Upper lobe of left lung (tissue), 6 donors: ENCODE data around the gene SEC14L2. TPM values are rescaled to one million over a fixed set of nuclear protein-coding genes. Genes with fewer than 3 reads are reported as not detected.
"Not testable (repeated sequence)": the region's sequence is repeated elsewhere in the genome, so short reads cannot be mapped to it uniquely, and the experiment has no call there.

ENCODE experiments used
- ATAC-seq, 2 donors: fragments of 200-7000 bp; cut with Tn5 transposase; one replicate each; pipeline ENCODE4 v1.9.1; 2022; ENCODE audit warnings: mild to moderate bottlenecking in 2 of 2, moderate library complexity in 2 of 2; ENCODE audit not compliant: low FRiP score in 2 of 2
- DNase-seq, 2 donors: peaks; one replicate each; pipeline ENCODE4 v3.0.0-alpha.2; 2019 to 2020
- H3K27ac ChIP-seq, 4 donors: fragments of 200-600 bp; sonication (generic); one replicate each; pipeline ENCODE4 v1.5.1; 2016 to 2019
- H3K27me3 ChIP-seq, 4 donors: fragments of 200-600 bp; sonication (generic); one replicate each; pipeline ENCODE4 v1.5.1; 2017 to 2019
- H3K36me3 ChIP-seq, 4 donors: fragments of 200-600 bp; sonication (generic); one replicate each; pipeline ENCODE4 v1.5.1; 2016 to 2019
- H3K4me1 ChIP-seq, 4 donors: fragments of 200-600 bp; sonication (generic); one replicate each; pipeline ENCODE4 v1.5.1; 2018 to 2019
- H3K4me3 ChIP-seq, 4 donors: fragments of 200-600 bp; sonication (generic); one replicate each; pipeline ENCODE4 v1.5.1; 2017 to 2019; ENCODE audit warnings: mild to moderate bottlenecking in 2 of 4, moderate library complexity in 1 of 4
- H3K9me3 ChIP-seq, 4 donors: fragments of 200-600 bp; sonication (generic); one replicate each; pipeline ENCODE4 v1.5.1; 2018 to 2019
- CTCF ChIP-seq, 6 experiments: fragments of 450-650 bp in 4 of 6; fragments of 200-600 bp in 2 of 6; sonication (generic) in 2 of 6; IDR thresholded peaks; one replicate each; pipeline ENCODE4 v1.5.1; 2016 to 2019; ENCODE audit warnings: antibody characterized with exemption in 6 of 6
- EP300 ChIP-seq, 4 donors: sonication (generic); formaldehyde crosslinking; IDR thresholded peaks; one replicate each; pipeline ENCODE4 v1.5.1; 2017; ENCODE audit warnings: antibody characterized with exemption in 4 of 4, control low read depth in 2 of 4
- POLR2A ChIP-seq, 4 donors: fragments of 450-650 bp; IDR thresholded peaks; one replicate each; pipeline ENCODE4 v1.5.1; 2016 to 2017; ENCODE audit warnings: antibody characterized with exemption in 4 of 4, mild to moderate bottlenecking in 2 of 4
- POLR2AphosphoS5 ChIP-seq, 2 donors: sonication (generic); formaldehyde crosslinking; IDR thresholded peaks; one replicate each; pipeline ENCODE4 v1.5.1; 2017; ENCODE audit warnings: antibody characterized with exemption in 2 of 2
- whole genome bisulfite sequencing, 2 donors: methylation state at CpG; one replicate each; pipeline ENCODE4 v1.1.5; 2017 to 2018; 5-methylcytosine and 5-hydroxymethylcytosine counted together
- total RNA-seq, 6 donors: library from RNA; depleted of rRNA in 4 of 6; stranded (reverse); fragments of >200 nt in 4 of 6; gene quantifications; one replicate each; pipeline versions ENCODE4 v1.1.0 to v1.2.1, GENCODE V29; 2016 to 2021
- donor health status: DM: no; HTN: no; CAD: no; lungs with moderate emphysema.
- donor health status: DM: no; HTN: yes; CAD: no; lungs with severe emphysema.

Gene SEC14L2
- total RNA-seq, 6 donors from 2014 or later = 5.6 to 12.6 (median 8.4) TPM

- WGBS, 2 donors = 70 to 77% methylated on average over 3 of the region's 3 CpGs
- no peaks in the 10 kb centered on the region for H3K36me3 ChIP-seq
- no peaks in the 10 kb centered on the region for H3K4me1 ChIP-seq
- H3K9me3 ChIP-seq = no peaks in the 10 kb centered on the region
- DNase-seq = no peak
- no peak overlapping the region for H3K4me3 ChIP-seq
- H3K27ac ChIP-seq = no peak overlapping the region
- TF ChIP-seq EP300 (IDR thresholded peaks at IDR 0.05) = no peak
- no peak for TF ChIP-seq POLR2A (IDR thresholded peaks at IDR 0.05)
- no peak for TF ChIP-seq CTCF (IDR thresholded peaks at IDR 0.05)
- ATAC-seq = no peak
- H3K27me3 ChIP-seq = no peaks in the 10 kb centered on the region
These were observed 50.8 kb downstream of the SEC14L2 start for GRCh38 chr22:30447656-30448055.

GRCh38 chr22:30451488-30451887, 54.7 kb downstream of the SEC14L2 start:
- not testable (repeated sequence) for ATAC-seq, H3K27ac ChIP-seq, H3K4me1 ChIP-seq, H3K4me3 ChIP-seq, H3K9me3 ChIP-seq, H3K27me3 ChIP-seq, H3K36me3 ChIP-seq, DNase-seq
- 28 to 66% methylated on average over 7 to 9 of the region's 9 CpGs for WGBS, 2 donors

- Histone ChIP-seq H3K4me3 (no peak overlapping the region), H3K4me1 (no peaks in the 10 kb centered on the region), H3K27ac (no peak overlapping the region), H3K9me3 (no peaks in the 10 kb centered on the region), H3K27me3 (no peaks in the 10 kb centered on the region), H3K36me3 (no peaks in the 10 kb centered on the region)
- ATAC-seq (no peak), DNase-seq (no peak)
- WGBS, 2 donors = 74 to 81% methylated on average over 6 of the region's 6 CpGs
- no peak for TF ChIP-seq POLR2AphosphoS5 (IDR thresholded peaks at IDR 0.05)
- no peak for TF ChIP-seq CTCF (IDR thresholded peaks at IDR 0.05)
- no peak for TF ChIP-seq POLR2A (IDR thresholded peaks at IDR 0.05)
- TF ChIP-seq EP300 (IDR thresholded peaks at IDR 0.05) = no peak
These were observed 56.0 kb downstream of the SEC14L2 start for GRCh38 chr22:30452861-30453260.

GRCh38 chr22:30453731-30454510, 57.1 kb downstream of the SEC14L2 start:
- H3K36me3 ChIP-seq = no peaks in the 10 kb centered on the region
- H3K4me1 ChIP-seq = no peaks in the 10 kb centered on the region
- peak in 1 of 2 donors; percentile 74 for DNase-seq
- TF ChIP-seq EP300 (IDR thresholded peaks at IDR 0.05) (no peak), POLR2AphosphoS5 (IDR thresholded peaks at IDR 0.05) (no peak), POLR2A (IDR thresholded peaks at IDR 0.05) (no peak), CTCF (IDR thresholded peaks at IDR 0.05) (no peak)
- peak; percentile 24 to 26 for ATAC-seq
- no peaks in the 10 kb centered on the region for H3K27me3 ChIP-seq
- no peak overlapping the region for H3K4me3 ChIP-seq
- WGBS, 2 donors = 44 to 49% methylated on average over 6 of the region's 6 CpGs
- no peaks in the 10 kb centered on the region for H3K9me3 ChIP-seq
- H3K27ac ChIP-seq = no peak overlapping the region

- Histone ChIP-seq H3K9me3 (no peaks in the 10 kb centered on the region), H3K4me1 (no peaks in the 10 kb centered on the region), H3K36me3 (no peaks in the 10 kb centered on the region), H3K27ac (no peak overlapping the region), H3K27me3 (no peaks in the 10 kb centered on the region), H3K4me3 (no peak overlapping the region)
- WGBS, 2 donors = 90 to 95% methylated on average over 7 to 8 of the region's 8 CpGs
- TF ChIP-seq POLR2A (IDR thresholded peaks at IDR 0.05) = no peak
- DNase-seq (no peak), ATAC-seq (no peak)
These were observed 58.4 kb downstream of the SEC14L2 start for GRCh38 chr22:30455075-30455840.
